Heart left ventricle (tissue), 13 donors: ENCODE data around the gene HIP1.

Source experiments
- CTCF ChIP-seq, 12 donors: fragments of 200-600 bp; sonication (generic) in 4 of 12; IDR thresholded peaks; one replicate each; pipeline versions ENCODE4 v1.5.0 to v1.8.0; 2018 to 2022; ENCODE audit warnings: antibody characterized with exemption in 12 of 12, mild to moderate bottlenecking in 5 of 12
- POLR2A ChIP-seq, 2 donors: fragments of 450-650 bp; IDR thresholded peaks; one replicate each; pipeline ENCODE4 v1.6.1; 2017; ENCODE audit warnings: antibody characterized with exemption in 2 of 2, mild to moderate bottlenecking in 2 of 2, moderate library complexity in 2 of 2
- donor health status: ischemic (EF 13 %, LVEDD 7.1; RV severe dilation, severe dysfunction).
- donor health status: DM: no; HTN: yes; CAD: no.
- donor health status: DM: no; HTN: no; CAD: no.
- donor health status: ischemic (EF 25% LVEDD 6.9; RV normal size, moderate dysfunction).
- donor health status: ischemic (EF 25% LVEDD 5.7; RV mildly dilated, moderate dysfunction).
- donor health status: ischemic (EF 35%, LVEDD 5.7; RV mildly dilated, moderate dysfunction).
- donor health status: nonischemic (EF 11% LVEDD 7.7; RV severe dilation, severe dysfunction).
- donor health status: DM: yes; HTN: yes; CAD: no.
- donor health status: PGD.
- donor health status: ischemic (EF 29% LVEDD 5.4; RV normal size, mild dysfunction).
- donor health status: nonischemic (EF 23%, LVEDD 6.1; RV moderate dilation, normal function).

- TF ChIP-seq CTCF (IDR thresholded peaks at IDR 0.05) (no peak), POLR2A (IDR thresholded peaks at IDR 0.05) (no peak)
Observed at GRCh38 chr7:75696263-75697037, 42.3 kb downstream of the HIP1 start.
